Adrenal gland (tissue), 5 donors: Measurements from ENCODE around the gene TBL3.
"Not testable (repeated sequence)": the region's sequence is repeated elsewhere in the genome, so short reads cannot be mapped to it uniquely, and the experiment has no call there.

Source experiments
- CTCF ChIP-seq, 6 experiments: fragments of 450-650 bp in 4 of 6; fragments of 200-600 bp in 2 of 6; sonication (generic) in 1 of 6; IDR thresholded peaks; 1 replicate in 5 of 6; 2 replicates in 1 of 6; pipeline versions ENCODE4 v1.5.1 to v1.8.0; 2016 to 2021; ENCODE audit warnings: antibody characterized with exemption in 6 of 6, mild to moderate bottlenecking in 2 of 6, moderate library complexity in 1 of 6
- POLR2A ChIP-seq, 2 donors: fragments of 450-650 bp; IDR thresholded peaks; one replicate each; pipeline ENCODE4 v1.6.1; 2017; ENCODE audit warnings: antibody characterized with exemption in 2 of 2, mild to moderate bottlenecking in 2 of 2, moderate library complexity in 1 of 2
- donor health status: DM: no; HTN: no; CAD: no.

DNA sequence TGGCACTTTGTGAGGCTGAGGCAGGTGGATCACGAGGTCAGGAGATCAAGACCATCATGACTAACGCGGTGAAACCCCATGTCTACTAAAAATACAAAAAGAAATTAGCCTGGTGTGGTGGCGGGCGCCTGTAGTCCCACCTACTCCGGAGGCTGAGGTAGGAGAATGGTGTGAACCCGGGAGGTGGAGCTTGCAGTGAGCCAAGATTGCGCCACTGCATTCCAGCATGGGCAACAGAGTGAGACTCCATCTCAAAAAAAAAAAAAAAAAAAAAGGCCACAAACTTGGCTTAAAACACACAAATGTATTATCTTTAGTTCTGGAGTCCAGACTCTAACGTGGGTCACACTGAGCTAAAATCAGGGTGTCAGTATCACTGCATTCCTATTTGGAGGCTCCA, 39.9 kb downstream of the TBL3 start:
- TF ChIP-seq CTCF, POLR2A (IDR thresholded peaks at IDR 0.05): not testable (repeated sequence)
